Measurements from ENCODE around the gene B4GALT7. TPM values are rescaled to one million over a fixed set of nuclear protein-coding genes. Genes with fewer than 3 reads are reported as not detected.
A peak's percentile ranks its signal among the peaks of the same experiment; 100 is the strongest.

The B4GALT7 gene
- polyA plus RNA-seq, 1 of the 3 experiments (the other 2 are of a cell fraction): 37.5 TPM

DNA sequence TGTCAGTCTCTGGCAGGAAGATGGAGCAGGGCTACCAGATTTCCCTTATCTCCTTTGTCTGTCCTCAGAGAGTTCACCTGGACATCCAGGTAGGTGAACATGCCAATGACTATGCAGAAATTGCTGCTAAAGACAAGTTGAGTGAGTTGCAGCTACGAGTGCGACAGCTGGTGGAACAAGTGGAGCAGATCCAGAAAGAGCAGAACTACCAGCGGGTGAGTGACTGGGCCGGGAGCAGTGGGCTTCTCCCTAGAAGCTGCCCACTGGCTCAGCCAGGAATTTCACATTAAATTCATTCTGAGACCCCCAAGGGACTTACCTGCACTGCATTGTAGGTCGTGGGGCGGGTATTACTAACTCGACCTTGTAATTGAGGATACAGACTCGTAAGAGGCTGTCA lies 5.9 kb upstream of the B4GALT7 start:
- Histone ChIP-seq H3K4me1 (ENCODE audit: control insufficient read depth in 1 of 2, insufficient read depth in 2 of 2, low read depth in 1 of 2, low read length in 1 of 2) (peaks cover 7 to 9% of the 10 kb centered on the region in 2 experiments; a peak in 2 of 4 replicates), H3K4me2 (peak overlapping the region; percentile 77; the same call in 1 of the 2 replicates), H3F3A (replicated peaks; ENCODE audit: insufficient read depth) (peaks cover 21% of the 10 kb centered on the region), H3K27me3 (ENCODE audit: insufficient read depth) (peaks cover 4% of the 10 kb centered on the region; the same call in 1 of the 2 replicates), H3K4me3 (ENCODE audit: low read depth in 2 of 2, low read length in 1 of 2) (no peak overlapping the region), H3K27ac (ENCODE audit: low read depth in 2 of 2, low read length in 1 of 2) (no peak overlapping the region), H3K9me3 (no peaks in the 10 kb centered on the region), H3K9ac (no peak overlapping the region), H4K20me1 (ENCODE audit: insufficient read depth) (peaks cover 6% of the 10 kb centered on the region; the same call in 1 of the 2 replicates), H3K36me3 (replicated peaks in 1 of 2; ENCODE audit: control insufficient read depth in 1 of 2, insufficient read depth in 2 of 2, low read length in 1 of 2) (peaks cover 34 to 41% of the 10 kb centered on the region in 2 experiments), H3K9me2 (no peaks in the 10 kb centered on the region), H3K79me2 (ENCODE audit: insufficient read depth) (peaks cover 24% of the 10 kb centered on the region), H2AFZ (ENCODE audit: low read depth) (no peak overlapping the region)
- 90% methylated on average over 8 of the region's 8 CpGs for WGBS (ENCODE audit: low lambda C conversion rate)
- POLR2A ChIA-PET: no interaction called here
- TF ChIP-seq CHD2 (IDR thresholded peaks at IDR 0.05; ENCODE audit: low read length, partially characterized antibody) (no peak), TCF12 (IDR thresholded peaks at IDR 0.05) (no peak), GATA2 (CRISPR knock-in tag; IDR thresholded peaks at IDR 0.05) (no peak), YY1 (IDR thresholded peaks at IDR 0.05; ENCODE audit: low read depth) (no peak)
- TF ChIP-seq, protein P1, sequence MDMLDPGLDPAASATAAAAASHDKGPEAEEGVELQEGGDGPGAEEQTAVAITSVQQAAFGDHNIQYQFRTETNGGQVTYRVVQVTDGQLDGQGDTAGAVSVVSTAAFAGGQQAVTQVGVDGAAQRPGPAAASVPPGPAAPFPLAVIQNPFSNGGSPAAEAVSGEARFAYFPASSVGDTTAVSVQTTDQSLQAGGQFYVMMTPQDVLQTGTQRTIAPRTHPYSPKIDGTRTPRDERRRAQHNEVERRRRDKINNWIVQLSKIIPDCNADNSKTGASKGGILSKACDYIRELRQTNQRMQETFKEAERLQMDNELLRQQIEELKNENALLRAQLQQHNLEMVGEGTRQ (IDR thresholded peaks at IDR 0.05; ENCODE audit: borderline replicate concordance, low read depth, low read length): no peak
- CTCF ChIA-PET: no interaction called here
- DNase-seq: no peak

DNA sequence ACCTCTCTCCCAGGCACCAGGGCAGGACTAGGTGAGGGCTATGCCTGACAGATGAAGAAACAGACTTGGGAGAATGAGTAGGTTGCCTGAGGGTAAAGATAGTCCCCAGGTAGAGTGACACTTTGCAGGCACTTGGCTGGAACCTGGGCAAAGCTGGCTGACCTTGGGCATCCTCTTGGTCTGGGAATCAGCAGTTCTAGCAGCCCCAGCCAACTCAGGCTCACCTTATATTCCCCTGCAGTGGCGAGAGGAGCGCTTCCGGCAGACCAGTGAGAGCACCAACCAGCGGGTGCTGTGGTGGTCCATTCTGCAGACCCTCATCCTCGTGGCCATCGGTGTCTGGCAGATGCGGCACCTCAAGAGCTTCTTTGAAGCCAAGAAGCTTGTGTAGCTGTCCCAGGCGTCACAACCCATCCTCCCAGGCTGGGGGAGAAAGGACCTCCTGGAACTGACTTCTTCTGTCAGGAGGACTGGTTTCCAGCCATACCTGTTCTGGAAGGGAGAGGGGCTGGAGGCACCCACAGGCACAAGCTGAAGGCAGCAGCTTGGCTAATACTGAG lies 4.8 kb upstream of the B4GALT7 start:
- CTCF ChIA-PET: no interaction called here
- POLR2A ChIA-PET: no interaction called here
- Histone ChIP-seq H3K79me2 (ENCODE audit: insufficient read depth) (peaks cover 24% of the 10 kb centered on the region), H3K27ac (ENCODE audit: low read depth in 2 of 2, low read length in 1 of 2) (no peak overlapping the region), H3K4me3 (ENCODE audit: low read depth in 2 of 2, low read length in 1 of 2) (no peak overlapping the region), H4K20me1 (ENCODE audit: insufficient read depth) (peaks cover 6% of the 10 kb centered on the region; the same call in 1 of the 2 replicates), H3K36me3 (replicated peaks in 1 of 2; ENCODE audit: control insufficient read depth in 1 of 2, insufficient read depth in 2 of 2, low read length in 1 of 2) (peaks cover 34 to 41% of the 10 kb centered on the region in 2 experiments), H3K9ac (no peak overlapping the region), H3F3A (replicated peaks; ENCODE audit: insufficient read depth) (peaks cover 21% of the 10 kb centered on the region), H3K4me1 (ENCODE audit: control insufficient read depth in 1 of 2, insufficient read depth in 2 of 2, low read depth in 1 of 2, low read length in 1 of 2) (peaks cover 7 to 9% of the 10 kb centered on the region in 2 experiments; a peak in 2 of 4 replicates), H3K4me2 (no peak overlapping the region), H3K9me3 (no peaks in the 10 kb centered on the region), H3K27me3 (ENCODE audit: insufficient read depth) (peaks cover 4% of the 10 kb centered on the region; the same call in 1 of the 2 replicates), H2AFZ (ENCODE audit: low read depth) (no peak overlapping the region), H3K9me2 (no peaks in the 10 kb centered on the region)
- 100% methylated on average over 3 of the region's 8 CpGs for WGBS (ENCODE audit: low lambda C conversion rate)
- no peak for TF ChIP-seq TCF12 (IDR thresholded peaks at IDR 0.05)
- TF ChIP-seq RCOR1 (IDR thresholded peaks at IDR 0.05; ENCODE audit: low read length): no peak
- TF ChIP-seq RFX5 (IDR thresholded peaks at IDR 0.05; ENCODE audit: low read length): no peak
- TF ChIP-seq, protein P2, sequence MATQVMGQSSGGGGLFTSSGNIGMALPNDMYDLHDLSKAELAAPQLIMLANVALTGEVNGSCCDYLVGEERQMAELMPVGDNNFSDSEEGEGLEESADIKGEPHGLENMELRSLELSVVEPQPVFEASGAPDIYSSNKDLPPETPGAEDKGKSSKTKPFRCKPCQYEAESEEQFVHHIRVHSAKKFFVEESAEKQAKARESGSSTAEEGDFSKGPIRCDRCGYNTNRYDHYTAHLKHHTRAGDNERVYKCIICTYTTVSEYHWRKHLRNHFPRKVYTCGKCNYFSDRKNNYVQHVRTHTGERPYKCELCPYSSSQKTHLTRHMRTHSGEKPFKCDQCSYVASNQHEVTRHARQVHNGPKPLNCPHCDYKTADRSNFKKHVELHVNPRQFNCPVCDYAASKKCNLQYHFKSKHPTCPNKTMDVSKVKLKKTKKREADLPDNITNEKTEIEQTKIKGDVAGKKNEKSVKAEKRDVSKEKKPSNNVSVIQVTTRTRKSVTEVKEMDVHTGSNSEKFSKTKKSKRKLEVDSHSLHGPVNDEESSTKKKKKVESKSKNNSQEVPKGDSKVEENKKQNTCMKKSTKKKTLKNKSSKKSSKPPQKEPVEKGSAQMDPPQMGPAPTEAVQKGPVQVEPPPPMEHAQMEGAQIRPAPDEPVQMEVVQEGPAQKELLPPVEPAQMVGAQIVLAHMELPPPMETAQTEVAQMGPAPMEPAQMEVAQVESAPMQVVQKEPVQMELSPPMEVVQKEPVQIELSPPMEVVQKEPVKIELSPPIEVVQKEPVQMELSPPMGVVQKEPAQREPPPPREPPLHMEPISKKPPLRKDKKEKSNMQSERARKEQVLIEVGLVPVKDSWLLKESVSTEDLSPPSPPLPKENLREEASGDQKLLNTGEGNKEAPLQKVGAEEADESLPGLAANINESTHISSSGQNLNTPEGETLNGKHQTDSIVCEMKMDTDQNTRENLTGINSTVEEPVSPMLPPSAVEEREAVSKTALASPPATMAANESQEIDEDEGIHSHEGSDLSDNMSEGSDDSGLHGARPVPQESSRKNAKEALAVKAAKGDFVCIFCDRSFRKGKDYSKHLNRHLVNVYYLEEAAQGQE (IDR thresholded peaks at IDR 0.05; ENCODE audit: low read depth, low read length): no peak
- TF ChIP-seq GABPA (IDR thresholded peaks at IDR 0.05; ENCODE audit: low read depth): no peak
- TF ChIP-seq MEF2A (IDR thresholded peaks at IDR 0.05; ENCODE audit: borderline replicate concordance, low read depth): no peak
- TF ChIP-seq, protein P3, sequence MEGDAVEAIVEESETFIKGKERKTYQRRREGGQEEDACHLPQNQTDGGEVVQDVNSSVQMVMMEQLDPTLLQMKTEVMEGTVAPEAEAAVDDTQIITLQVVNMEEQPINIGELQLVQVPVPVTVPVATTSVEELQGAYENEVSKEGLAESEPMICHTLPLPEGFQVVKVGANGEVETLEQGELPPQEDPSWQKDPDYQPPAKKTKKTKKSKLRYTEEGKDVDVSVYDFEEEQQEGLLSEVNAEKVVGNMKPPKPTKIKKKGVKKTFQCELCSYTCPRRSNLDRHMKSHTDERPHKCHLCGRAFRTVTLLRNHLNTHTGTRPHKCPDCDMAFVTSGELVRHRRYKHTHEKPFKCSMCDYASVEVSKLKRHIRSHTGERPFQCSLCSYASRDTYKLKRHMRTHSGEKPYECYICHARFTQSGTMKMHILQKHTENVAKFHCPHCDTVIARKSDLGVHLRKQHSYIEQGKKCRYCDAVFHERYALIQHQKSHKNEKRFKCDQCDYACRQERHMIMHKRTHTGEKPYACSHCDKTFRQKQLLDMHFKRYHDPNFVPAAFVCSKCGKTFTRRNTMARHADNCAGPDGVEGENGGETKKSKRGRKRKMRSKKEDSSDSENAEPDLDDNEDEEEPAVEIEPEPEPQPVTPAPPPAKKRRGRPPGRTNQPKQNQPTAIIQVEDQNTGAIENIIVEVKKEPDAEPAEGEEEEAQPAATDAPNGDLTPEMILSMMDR (IDR thresholded peaks at IDR 0.05): no peak
- no peak for TF ChIP-seq CHD2 (IDR thresholded peaks at IDR 0.05; ENCODE audit: low read length, partially characterized antibody)
- TF ChIP-seq SIN3A (IDR thresholded peaks at IDR 0.05; ENCODE audit: borderline replicate concordance, low read depth, low read length): no peak
- no peak for TF ChIP-seq TEAD4 (IDR thresholded peaks at IDR 0.05; ENCODE audit: borderline replicate concordance, insufficient read depth)
- no peak for TF ChIP-seq NRF1 (IDR thresholded peaks at IDR 0.05; ENCODE audit: low read depth, low read length)
- TF ChIP-seq RAD21 (IDR thresholded peaks at IDR 0.05; ENCODE audit: low read length): no peak
- no peak for TF ChIP-seq ELF1 (IDR thresholded peaks at IDR 0.05)
- TF ChIP-seq, protein P4, sequence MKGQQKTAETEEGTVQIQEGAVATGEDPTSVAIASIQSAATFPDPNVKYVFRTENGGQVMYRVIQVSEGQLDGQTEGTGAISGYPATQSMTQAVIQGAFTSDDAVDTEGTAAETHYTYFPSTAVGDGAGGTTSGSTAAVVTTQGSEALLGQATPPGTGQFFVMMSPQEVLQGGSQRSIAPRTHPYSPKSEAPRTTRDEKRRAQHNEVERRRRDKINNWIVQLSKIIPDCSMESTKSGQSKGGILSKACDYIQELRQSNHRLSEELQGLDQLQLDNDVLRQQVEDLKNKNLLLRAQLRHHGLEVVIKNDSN (IDR thresholded peaks at IDR 0.05; ENCODE audit: borderline replicate concordance, low read depth): no peak
- DNase-seq: no peak
